IPS DF 19.7 (cell line): ENCODE data around the gene TXLNB.
"Not testable (repeated sequence)": the region's sequence is repeated elsewhere in the genome, so short reads cannot be mapped to it uniquely, and the experiment has no call there.

Source experiments
- DNase-seq: peaks from one replicate; pipeline ENCODE4 v3.0.0-alpha.2; 2013; ENCODE audit warnings: low read depth, low spot score

TXLNB gene

GRCh38 chr6:139311831-139312230, 20.0 kb upstream of the TXLNB start:
- no peak for DNase-seq

- no peak for DNase-seq
Measured at GRCh38 chr6:139308936-139309603, 17.3 kb upstream of the TXLNB start.

GRCh38 chr6:139308286-139308916, 16.6 kb upstream of the TXLNB start:
- DNase-seq = no peak

GRCh38 chr6:139306291-139306981, 14.6 kb upstream of the TXLNB start:
- DNase-seq = no peak

- DNase-seq = no peak
Measured at GRCh38 chr6:139303185-139303584, 11.4 kb upstream of the TXLNB start.

- no peak for DNase-seq
Measured at GRCh38 chr6:139297921-139298320, 6.1 kb upstream of the TXLNB start.

GRCh38 chr6:139296927-139297326, 5.1 kb upstream of the TXLNB start:
- DNase-seq = no peak

- DNase-seq = no peak
Measured at GRCh38 chr6:139295901-139296300, 4.1 kb upstream of the TXLNB start.

GRCh38 chr6:139294090-139294489, 2.3 kb upstream of the TXLNB start:
- DNase-seq = no peak

GRCh38 chr6:139293230-139293629, 1.4 kb upstream of the TXLNB start:
- not testable (repeated sequence) for DNase-seq

GRCh38 chr6:139290787-139291311, 949 bp downstream of the TXLNB start:
- no peak for DNase-seq

GRCh38 chr6:139289233-139289632, 2.6 kb downstream of the TXLNB start:
- DNase-seq = no peak

- DNase-seq = no peak
Measured at GRCh38 chr6:139288496-139289040, 3.2 kb downstream of the TXLNB start.

- DNase-seq = no peak
Measured at GRCh38 chr6:139287868-139288267, 3.9 kb downstream of the TXLNB start.

GRCh38 chr6:139286438-139286837, 5.4 kb downstream of the TXLNB start:
- not testable (repeated sequence) for DNase-seq

GRCh38 chr6:139285590-139285989, 6.2 kb downstream of the TXLNB start:
- no peak for DNase-seq

GRCh38 chr6:139284789-139285188, 7.0 kb downstream of the TXLNB start:
- DNase-seq = no peak

- DNase-seq = no peak
Measured at GRCh38 chr6:139282684-139283083, 9.1 kb downstream of the TXLNB start.

GRCh38 chr6:139278190-139278589, 13.6 kb downstream of the TXLNB start:
- no peak for DNase-seq

GRCh38 chr6:139277587-139277986, 14.2 kb downstream of the TXLNB start:
- no peak for DNase-seq

GRCh38 chr6:139277161-139277560, 14.6 kb downstream of the TXLNB start:
- no peak for DNase-seq

- DNase-seq = no peak
Measured at GRCh38 chr6:139275279-139276055, 16.3 kb downstream of the TXLNB start.
